Activated CD8-positive, alpha-beta memory T cell treated with anti-CD3 and anti-CD28 coated beads, Interleukin-2, amount 50 U/mL, for 1 hour (primary cell): Measurements from ENCODE around the gene NUB1.

Experiments used
- DNase-seq: peaks from one replicate; pipeline ENCODE4 v3.0.0-alpha.2; 2020; ENCODE audit errors: extremely low read depth

Gene NUB1

GRCh38 chr7:151377406-151377805, 35.8 kb downstream of the NUB1 start:
- no peak for DNase-seq

GRCh38 chr7:151378011-151378410, 36.4 kb downstream of the NUB1 start:
- DNase-seq: no peak

- no peak for DNase-seq
These were observed 37.0 kb downstream of the NUB1 start for GRCh38 chr7:151378496-151379192.

GRCh38 chr7:151379193-151379520, 37.5 kb downstream of the NUB1 start:
- DNase-seq: no peak

- no peak for DNase-seq
These were observed 38.1 kb downstream of the NUB1 start for GRCh38 chr7:151379534-151380198.

- DNase-seq: no peak
These were observed 38.8 kb downstream of the NUB1 start for GRCh38 chr7:151380199-151381097.

GRCh38 chr7:151381098-151381347, 39.4 kb downstream of the NUB1 start:
- DNase-seq: no peak

- DNase-seq: peak; percentile 36
These were observed 39.9 kb downstream of the NUB1 start for GRCh38 chr7:151381348-151382078.

- no peak for DNase-seq
These were observed 40.7 kb downstream of the NUB1 start for GRCh38 chr7:151382079-151382885.

GRCh38 chr7:151383638-151384351, 42.2 kb downstream of the NUB1 start:
- DNase-seq: no peak

- no peak for DNase-seq
These were observed 42.7 kb downstream of the NUB1 start for GRCh38 chr7:151384352-151384697.

- DNase-seq: no peak
These were observed 43.4 kb downstream of the NUB1 start for GRCh38 chr7:151384776-151385625.

- no peak for DNase-seq
These were observed 44.2 kb downstream of the NUB1 start for GRCh38 chr7:151385626-151386300.

- DNase-seq: no peak
These were observed 44.9 kb downstream of the NUB1 start for GRCh38 chr7:151386301-151387160.

- DNase-seq: no peak
These were observed 45.8 kb downstream of the NUB1 start for GRCh38 chr7:151387161-151388006.

GRCh38 chr7:151388007-151388297, 46.3 kb downstream of the NUB1 start:
- DNase-seq: no peak

GRCh38 chr7:151388430-151388829, 46.8 kb downstream of the NUB1 start:
- no peak for DNase-seq
